Muscle layer of colon (tissue), 2 donors: ENCODE data around the gene ARHGAP26.

Experiments
- H3K27ac ChIP-seq: one replicate; pipeline ENCODE4 v1.7.0; 2013; ENCODE audit warnings: low read depth, mild to moderate bottlenecking, low read length, moderate library complexity
- H3K27me3 ChIP-seq, 2 donors: one replicate each; pipeline ENCODE4 v1.7.0; 2013; ENCODE audit warnings: low read length in 2 of 2, mild to moderate bottlenecking in 2 of 2; ENCODE audit not compliant: insufficient read depth in 2 of 2, control insufficient read depth in 1 of 2
- H3K36me3 ChIP-seq: one replicate; pipeline ENCODE4 v1.7.0; 2013; ENCODE audit warnings: mild to moderate bottlenecking, low read length; ENCODE audit not compliant: insufficient read depth
- H3K4me1 ChIP-seq: one replicate; pipeline ENCODE4 v1.7.0; 2013; ENCODE audit warnings: mild to moderate bottlenecking, low read length; ENCODE audit not compliant: insufficient read depth
- H3K4me3 ChIP-seq, 2 donors: one replicate each; pipeline ENCODE4 v1.7.0; 2013; ENCODE audit warnings: low read length in 2 of 2, low read depth in 1 of 2, mild to moderate bottlenecking in 1 of 2, moderate library complexity in 1 of 2
- H3K9ac ChIP-seq: one replicate; pipeline ENCODE4 v1.7.0; 2013; ENCODE audit warnings: low read length
- H3K9me3 ChIP-seq: one replicate; pipeline ENCODE4 v1.7.0; 2013; ENCODE audit warnings: mild to moderate bottlenecking, low read length
- donor health status: abdominal sarcoma.
- donor health status: Adenocarcinoma of cecum.

ARHGAP26 gene

DNA sequence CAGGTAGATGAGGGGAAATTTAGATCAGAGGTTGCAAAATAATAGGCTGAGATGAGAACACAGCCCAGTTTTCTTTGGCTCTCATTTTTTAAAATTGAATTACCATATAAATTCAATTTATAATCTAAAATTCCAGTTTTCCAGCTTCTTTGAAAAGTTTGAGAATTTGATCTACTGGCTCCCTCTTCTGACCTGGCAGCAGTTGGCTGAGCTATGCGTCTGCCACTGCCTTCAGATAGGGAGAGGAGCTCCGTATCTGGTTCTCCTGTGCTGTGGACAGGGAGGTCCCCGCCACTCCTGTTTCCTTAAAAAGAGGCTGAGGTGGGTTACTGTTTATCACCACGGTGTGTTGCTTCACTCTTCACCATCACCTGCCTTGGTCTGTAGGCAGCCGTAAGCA is 103.7 kb downstream of the ARHGAP26 start:
- Histone ChIP-seq H3K27ac (no peak overlapping the region), H3K4me3 (no peak overlapping the region), H3K27me3 (no peaks in the 10 kb centered on the region), H3K9ac (no peak overlapping the region), H3K4me1 (peaks cover 29% of the 10 kb centered on the region), H3K36me3 (no peaks in the 10 kb centered on the region), H3K9me3 (no peaks in the 10 kb centered on the region)

DNA sequence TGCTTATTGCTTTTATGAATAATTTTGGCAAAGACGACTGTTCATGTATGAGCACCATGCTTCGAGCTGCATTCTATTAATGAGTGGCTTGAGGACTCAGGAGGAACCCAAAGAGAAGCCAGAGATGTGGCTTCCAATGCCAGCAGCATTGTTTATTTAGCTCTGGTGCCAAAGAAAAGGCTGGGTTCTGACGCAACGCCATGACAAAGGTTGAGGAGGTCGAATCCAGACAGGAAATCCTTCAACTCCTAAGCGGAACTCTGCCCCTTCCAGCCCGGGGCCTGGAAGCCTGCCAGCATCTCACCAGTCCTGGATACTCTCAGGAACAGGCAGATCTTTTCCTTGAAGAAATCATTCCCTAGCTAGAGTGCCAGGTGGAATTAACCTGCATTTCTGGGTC is 104.4 kb downstream of the ARHGAP26 start:
- Histone ChIP-seq H3K4me1 (peaks cover 26% of the 10 kb centered on the region), H3K27me3 (no peaks in the 10 kb centered on the region), H3K9ac (no peak overlapping the region), H3K4me3 (no peak overlapping the region), H3K36me3 (no peaks in the 10 kb centered on the region), H3K27ac (no peak overlapping the region), H3K9me3 (no peaks in the 10 kb centered on the region)

DNA sequence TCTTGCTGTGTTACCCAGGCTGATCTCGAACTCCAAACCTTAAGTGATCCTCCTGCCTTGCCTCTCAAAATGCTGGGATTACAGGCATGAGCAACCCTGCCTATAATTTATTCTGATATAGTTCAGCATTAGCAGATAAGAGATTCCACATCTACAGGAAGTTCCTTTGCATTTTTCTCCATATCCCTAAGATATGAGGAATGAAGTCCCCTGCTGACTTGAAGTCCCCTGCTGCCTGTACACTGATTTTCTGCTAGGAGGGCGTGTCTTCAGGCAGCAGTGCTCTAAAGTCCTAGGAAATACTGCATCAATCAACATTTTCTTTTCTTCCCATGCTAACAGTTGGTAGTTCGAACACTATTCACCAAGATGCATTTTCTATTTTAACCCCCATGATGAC is 105.8 kb downstream of the ARHGAP26 start:
- peaks cover 12% of the 10 kb centered on the region for H3K4me1 ChIP-seq
- H3K4me3 ChIP-seq = no peak overlapping the region
- H3K9ac ChIP-seq = no peak overlapping the region
- H3K27ac ChIP-seq = no peak overlapping the region
- H3K27me3 ChIP-seq = no peaks in the 10 kb centered on the region
- no peaks in the 10 kb centered on the region for H3K36me3 ChIP-seq
- H3K9me3 ChIP-seq = no peaks in the 10 kb centered on the region

DNA sequence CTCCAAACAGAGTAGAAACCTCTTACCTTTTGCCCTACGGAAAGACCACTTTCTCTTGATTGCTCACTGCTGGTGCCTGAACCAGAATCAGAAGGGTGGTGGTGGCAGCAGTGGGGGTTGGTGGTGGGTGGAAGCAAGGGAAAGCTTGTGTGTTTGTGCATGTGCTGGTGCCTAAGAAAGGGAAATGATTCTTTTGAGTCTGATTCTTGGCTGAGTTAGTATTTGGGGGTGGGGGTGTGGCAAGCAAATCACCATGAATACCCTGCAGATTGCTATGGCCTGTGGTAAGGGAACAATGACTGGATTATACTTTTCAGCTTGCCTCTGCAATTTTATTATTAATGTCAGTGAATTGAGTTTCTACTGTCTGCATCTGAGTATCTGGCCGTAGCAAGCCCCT is 106.6 kb downstream of the ARHGAP26 start:
- no peak overlapping the region for H3K4me3 ChIP-seq
- peaks cover 5% of the 10 kb centered on the region for H3K4me1 ChIP-seq

DNA sequence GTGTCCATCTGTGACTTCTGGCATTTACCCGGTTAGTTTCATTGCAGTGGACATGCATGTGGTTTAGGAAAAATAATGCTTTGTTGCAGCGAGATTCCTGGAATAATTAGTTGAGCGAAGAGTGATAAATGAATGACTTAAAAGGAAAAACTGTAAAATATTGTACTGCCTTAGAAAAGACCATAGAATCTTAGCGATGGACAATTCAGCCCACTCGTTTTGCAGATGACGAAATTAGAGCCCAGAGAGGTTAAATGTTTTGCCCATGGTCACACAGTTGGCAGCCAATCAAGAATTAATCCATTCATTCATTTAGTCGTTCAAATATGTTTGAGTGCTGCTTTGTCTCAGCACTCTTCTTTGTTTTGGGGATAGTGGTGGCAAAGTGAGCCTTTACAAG is 107.9 kb downstream of the ARHGAP26 start:
- Histone ChIP-seq H3K4me1 (peaks cover 10% of the 10 kb centered on the region), H3K27me3 (no peaks in the 10 kb centered on the region), H3K9me3 (no peaks in the 10 kb centered on the region), H3K36me3 (no peaks in the 10 kb centered on the region), H3K4me3 (no peak overlapping the region), H3K27ac (no peak overlapping the region), H3K9ac (no peak overlapping the region)

More for the DNA sequence above, 106.6 kb downstream of the ARHGAP26 start:
- Histone ChIP-seq H3K27ac (no peak overlapping the region), H3K27me3 (no peaks in the 10 kb centered on the region), H3K36me3 (no peaks in the 10 kb centered on the region), H3K9ac (no peak overlapping the region), H3K9me3 (no peaks in the 10 kb centered on the region)

DNA sequence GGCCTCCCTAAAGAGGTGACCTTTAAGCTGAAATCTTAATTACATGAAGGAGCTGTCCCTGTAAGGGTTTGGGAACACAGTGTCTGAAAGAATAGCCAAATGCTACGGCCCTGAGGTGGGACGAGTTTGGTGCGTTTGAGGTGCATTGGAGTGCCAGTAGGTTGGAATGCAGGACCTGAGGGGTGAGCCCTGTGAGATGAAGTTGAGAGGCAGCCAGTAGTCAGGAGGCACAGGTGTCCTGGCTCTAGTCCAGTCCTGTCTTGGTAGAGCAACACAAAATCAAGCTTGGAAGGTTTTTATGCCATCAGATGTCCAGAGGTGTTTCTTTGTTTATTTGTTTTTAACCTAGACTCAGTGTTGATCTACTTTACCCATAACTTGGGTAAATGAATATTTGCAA is 108.5 kb downstream of the ARHGAP26 start:
- Histone ChIP-seq H3K4me3 (no peak overlapping the region), H3K4me1 (peaks cover 10% of the 10 kb centered on the region), H3K27ac (no peak overlapping the region), H3K36me3 (no peaks in the 10 kb centered on the region), H3K27me3 (no peaks in the 10 kb centered on the region), H3K9ac (no peak overlapping the region), H3K9me3 (no peaks in the 10 kb centered on the region)

DNA sequence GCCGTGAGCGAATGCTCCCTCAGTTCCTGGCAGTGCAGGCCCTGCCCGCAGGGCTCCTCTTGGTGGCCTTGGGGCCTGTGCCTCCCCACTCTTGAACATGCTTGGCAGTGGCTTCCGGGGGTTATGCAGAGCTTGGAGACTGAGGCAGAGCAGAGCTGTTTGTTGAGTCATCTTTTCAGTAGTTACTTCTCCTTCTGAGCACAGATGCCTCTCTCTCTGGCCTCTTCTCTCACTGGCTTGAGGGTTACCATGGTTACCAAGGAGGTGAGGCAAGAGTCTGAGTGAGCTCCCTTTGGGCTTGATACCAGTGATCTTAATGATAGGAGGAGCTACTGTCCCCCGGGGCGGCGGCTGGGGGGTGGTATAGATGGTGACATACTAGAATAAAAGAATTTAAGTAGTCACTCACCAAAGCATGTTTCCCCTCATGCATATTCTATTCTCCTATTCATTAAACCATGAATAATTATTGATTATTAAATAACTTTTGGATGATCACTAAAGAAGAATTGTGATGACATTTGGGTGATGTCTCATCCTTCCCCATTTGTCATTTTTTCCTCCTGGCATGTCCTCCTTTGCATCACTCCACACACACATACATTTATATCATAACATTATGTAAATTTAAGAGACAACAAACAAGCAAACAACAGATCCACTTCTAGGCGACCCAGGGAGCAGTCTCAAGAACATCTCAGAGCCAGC is 111.1 kb downstream of the ARHGAP26 start:
- Histone ChIP-seq H3K9ac (no peak overlapping the region), H3K4me3 (no peak overlapping the region), H3K36me3 (no peaks in the 10 kb centered on the region), H3K27me3 (no peaks in the 10 kb centered on the region), H3K4me1 (peaks cover 5% of the 10 kb centered on the region), H3K27ac (no peak overlapping the region), H3K9me3 (no peaks in the 10 kb centered on the region)

DNA sequence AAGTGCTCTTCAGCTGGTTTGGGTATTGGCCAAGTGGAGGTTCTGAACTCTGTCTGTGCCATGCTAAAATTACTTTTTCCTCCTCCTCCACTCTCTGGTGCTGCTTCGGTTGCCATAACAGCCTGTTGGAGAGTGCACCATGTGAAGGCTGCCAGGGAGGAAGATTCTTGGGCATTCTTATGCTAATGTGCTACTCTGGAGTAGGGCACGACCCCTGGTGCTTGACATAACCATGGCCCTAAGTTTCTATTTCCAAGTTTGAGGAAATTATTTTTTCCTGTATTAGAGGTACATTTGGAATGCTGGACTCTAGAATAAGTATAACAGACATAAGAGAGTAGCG is 111.6 kb downstream of the ARHGAP26 start:
- H3K4me1 ChIP-seq = peaks cover 5% of the 10 kb centered on the region
- no peaks in the 10 kb centered on the region for H3K9me3 ChIP-seq
- H3K4me3 ChIP-seq = no peak overlapping the region
- H3K27me3 ChIP-seq = no peaks in the 10 kb centered on the region
- no peak overlapping the region for H3K27ac ChIP-seq
- H3K36me3 ChIP-seq = no peaks in the 10 kb centered on the region
- H3K9ac ChIP-seq = no peak overlapping the region

DNA sequence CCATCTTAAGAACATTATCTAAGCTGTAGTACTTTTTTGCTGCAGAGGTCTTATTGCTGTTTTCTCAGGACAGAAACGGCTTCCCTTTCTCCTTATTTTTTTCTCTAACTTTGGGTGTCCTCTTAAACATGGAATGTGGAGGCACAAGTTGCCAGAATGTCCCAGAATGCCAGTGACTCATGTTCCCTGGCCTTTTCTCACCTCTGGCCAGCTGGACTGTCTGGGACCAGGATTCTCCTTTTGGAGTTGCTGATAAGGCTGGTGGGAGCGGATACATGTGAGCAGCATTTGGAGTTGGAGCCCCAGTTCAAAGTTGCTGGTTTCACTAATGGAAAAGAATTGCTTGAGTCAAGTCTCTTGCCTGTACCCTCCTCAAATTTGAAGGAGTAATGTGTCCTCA is 112.8 kb downstream of the ARHGAP26 start:
- Histone ChIP-seq H3K4me1 (peaks cover 5% of the 10 kb centered on the region), H3K36me3 (no peaks in the 10 kb centered on the region), H3K4me3 (no peak overlapping the region), H3K27ac (no peak overlapping the region), H3K27me3 (no peaks in the 10 kb centered on the region), H3K9me3 (no peaks in the 10 kb centered on the region), H3K9ac (no peak overlapping the region)

DNA sequence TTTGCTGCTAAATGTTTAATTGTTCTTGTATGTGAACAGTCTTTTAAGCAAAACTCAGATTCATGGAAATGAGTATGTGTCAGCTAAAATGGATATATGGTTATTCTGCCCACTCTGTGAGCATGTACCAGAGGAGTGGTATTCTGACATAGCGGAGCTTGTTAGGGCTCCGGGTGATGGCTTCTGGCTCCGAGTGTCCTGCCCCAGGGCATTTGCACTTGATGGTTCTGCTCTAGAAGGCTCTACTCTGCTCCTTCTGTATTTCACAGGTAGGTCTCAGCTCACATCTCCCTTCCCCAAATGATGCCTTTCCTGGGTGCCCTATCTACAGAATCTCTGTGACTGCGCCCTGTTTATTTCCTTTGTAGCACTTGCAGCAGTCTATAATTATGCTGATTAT is 113.3 kb downstream of the ARHGAP26 start:
- H3K27me3 ChIP-seq = no peaks in the 10 kb centered on the region
- H3K9ac ChIP-seq = no peak overlapping the region
- H3K9me3 ChIP-seq = no peaks in the 10 kb centered on the region
- H3K4me3 ChIP-seq = no peak overlapping the region
- peaks cover 5% of the 10 kb centered on the region for H3K4me1 ChIP-seq
- H3K27ac ChIP-seq = no peak overlapping the region
- no peaks in the 10 kb centered on the region for H3K36me3 ChIP-seq

DNA sequence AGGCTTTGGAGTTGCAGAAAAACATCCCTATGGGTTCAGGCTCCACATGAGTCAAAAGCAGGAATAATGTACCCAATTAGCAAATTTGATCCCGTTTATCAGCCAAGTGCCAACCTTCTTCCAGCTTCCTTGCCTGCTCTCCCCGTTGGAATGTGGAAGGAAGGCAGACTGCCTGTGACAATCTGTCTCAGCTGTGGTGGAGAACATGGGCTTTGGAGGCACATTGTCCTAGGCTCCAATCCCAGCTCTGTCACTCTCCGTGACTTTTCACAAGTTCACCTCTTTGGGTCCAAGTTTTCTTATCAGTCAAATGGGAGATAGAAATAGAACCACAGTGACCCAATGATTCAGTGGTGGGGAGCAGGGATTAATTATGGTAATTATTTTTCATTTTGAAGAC is 113.9 kb downstream of the ARHGAP26 start:
- H3K27ac ChIP-seq = no peak overlapping the region
- H3K4me1 ChIP-seq = peaks cover 5% of the 10 kb centered on the region
- H3K36me3 ChIP-seq = no peaks in the 10 kb centered on the region
- H3K4me3 ChIP-seq = no peak overlapping the region
- H3K9ac ChIP-seq = no peak overlapping the region
- no peaks in the 10 kb centered on the region for H3K9me3 ChIP-seq
- H3K27me3 ChIP-seq = no peaks in the 10 kb centered on the region

DNA sequence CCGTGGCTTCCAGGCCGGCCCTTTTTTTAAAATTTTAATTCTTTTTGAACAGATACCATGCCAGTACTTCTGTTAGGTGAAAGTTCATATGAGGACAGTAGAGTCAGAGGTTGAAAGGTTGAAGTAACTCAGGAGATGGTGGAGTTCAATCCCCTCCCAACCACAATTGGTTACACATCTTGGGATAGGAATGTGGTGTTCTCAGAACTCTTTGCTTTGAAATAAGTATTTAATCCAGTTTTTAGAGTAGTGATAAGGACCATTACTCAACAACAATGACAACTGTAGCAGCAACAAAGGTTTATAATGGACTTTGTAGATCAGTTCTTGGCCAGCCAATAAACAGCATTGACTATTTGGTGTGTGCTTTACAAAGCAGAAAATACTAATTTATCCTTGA is 116.0 kb downstream of the ARHGAP26 start:
- Histone ChIP-seq H3K4me1 (peaks cover 5% of the 10 kb centered on the region), H3K4me3 (no peak overlapping the region), H3K9me3 (no peaks in the 10 kb centered on the region), H3K36me3 (no peaks in the 10 kb centered on the region), H3K27me3 (no peaks in the 10 kb centered on the region), H3K9ac (no peak overlapping the region), H3K27ac (no peak overlapping the region)
